Hematopoietic multipotent progenitor cell treated with erythropoietin and hydrocortisone succinate and interleukin-3 and kit ligand, for 17 days (in vitro differentiated cells): Measurements from ENCODE around the gene ARHGAP24.
"Not testable (repeated sequence)": the region's sequence is repeated elsewhere in the genome, so short reads cannot be mapped to it uniquely, and the experiment has no call there.

Experiments
- DNase-seq: peaks from one replicate; pipeline ENCODE4 v3.0.0-alpha.2; 2015; ENCODE audit warnings: low spot score

Gene ARHGAP24

GRCh38 chr4:85482010-85482738 is 7.2 kb downstream of the ARHGAP24 start:
- no peak for DNase-seq

GRCh38 chr4:85486425-85487086 is 11.6 kb downstream of the ARHGAP24 start:
- DNase-seq: no peak

GRCh38 chr4:85488416-85488815 is 13.5 kb downstream of the ARHGAP24 start:
- DNase-seq: no peak

DNA sequence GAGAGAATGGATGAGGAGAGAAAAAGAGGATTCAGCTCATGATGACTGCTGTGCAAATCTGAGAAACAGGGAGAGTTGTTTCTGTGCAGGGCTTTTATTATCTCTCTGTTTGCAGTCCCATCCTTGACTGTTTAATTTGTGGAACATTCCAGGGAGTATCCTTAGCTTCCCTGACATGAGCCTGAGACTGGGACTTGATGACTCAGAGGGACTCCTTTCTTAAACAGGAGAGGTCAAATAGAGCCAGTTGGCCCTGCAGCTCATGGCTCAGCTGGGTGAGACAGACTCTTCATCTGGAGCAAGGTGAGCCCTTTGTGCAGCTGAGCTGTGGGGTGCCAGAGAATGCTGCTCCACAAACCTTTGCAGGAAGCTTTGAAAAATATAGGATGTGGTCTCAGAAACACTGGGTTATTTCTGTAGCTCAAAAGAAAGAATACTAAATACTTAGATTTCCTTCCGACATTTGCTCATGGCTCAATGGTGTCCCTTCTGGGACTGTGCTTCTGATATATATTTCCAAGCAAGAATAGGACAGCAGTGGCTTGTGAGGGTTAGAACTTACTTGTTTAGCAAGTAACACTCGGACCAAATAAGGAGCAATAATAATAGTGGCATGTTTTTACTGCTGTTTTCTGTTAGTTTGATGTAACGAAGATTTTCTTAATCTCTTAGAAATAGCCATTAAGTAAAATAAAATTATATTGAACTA is 14.5 kb downstream of the ARHGAP24 start:
- DNase-seq: no peak

GRCh38 chr4:85491527-85491926 is 16.6 kb downstream of the ARHGAP24 start:
- DNase-seq: no peak

- no peak for DNase-seq
These were observed 17.4 kb downstream of the ARHGAP24 start for GRCh38 chr4:85492336-85492735.

- DNase-seq: no peak
These were observed 20.7 kb downstream of the ARHGAP24 start for GRCh38 chr4:85495621-85496020.

GRCh38 chr4:85496126-85496849 is 21.3 kb downstream of the ARHGAP24 start:
- DNase-seq: no peak

DNA sequence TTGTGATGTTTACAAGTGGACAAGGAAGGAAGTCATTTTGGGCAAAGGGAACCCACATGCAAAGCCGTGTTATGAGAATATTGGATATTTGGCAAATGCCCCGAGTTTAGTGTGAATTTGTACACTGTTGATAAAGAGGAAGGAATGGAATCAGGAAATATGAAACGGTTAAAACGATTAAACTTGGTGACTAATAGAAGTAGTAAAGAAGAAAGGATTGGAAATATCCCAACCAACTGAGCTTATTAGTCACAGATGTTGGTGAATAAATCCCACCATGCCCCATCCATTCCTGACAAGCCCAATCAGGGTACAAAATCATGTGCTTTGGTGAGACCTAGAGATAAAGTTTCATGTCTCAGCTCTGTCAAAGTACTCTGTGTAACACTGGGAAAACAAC is 22.0 kb downstream of the ARHGAP24 start:
- no peak for DNase-seq

DNA sequence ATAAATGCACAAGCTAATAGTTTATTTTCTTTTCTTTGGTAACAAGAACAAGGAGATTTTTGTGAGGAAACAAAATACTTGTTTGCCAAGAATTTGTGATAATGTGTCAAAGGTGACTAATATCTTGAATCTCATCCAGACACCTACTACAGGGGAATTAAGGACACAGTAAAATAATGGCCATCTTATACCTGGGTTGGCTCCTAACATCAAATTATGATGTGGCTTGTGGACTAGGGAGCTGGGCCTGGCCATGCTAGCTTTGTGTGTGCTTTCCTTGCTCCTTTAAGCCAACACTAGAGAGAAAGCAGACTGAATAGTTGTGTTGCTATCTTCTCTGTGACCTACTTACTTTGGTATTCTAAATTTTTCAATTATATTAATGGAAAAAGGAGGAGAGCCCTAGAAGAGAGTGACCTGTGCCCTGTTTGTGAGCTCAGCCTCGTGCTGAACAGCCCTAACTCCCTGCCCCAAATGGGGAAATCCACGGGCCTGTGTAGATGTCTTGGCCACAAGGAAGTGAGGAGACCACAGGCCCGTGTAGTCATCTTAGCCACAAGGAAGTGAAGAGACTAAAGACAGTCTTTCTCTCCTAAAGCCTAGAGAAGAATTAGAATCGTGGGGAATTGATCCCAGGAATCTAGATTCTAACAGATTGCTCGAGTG is 23.3 kb downstream of the ARHGAP24 start:
- no peak for DNase-seq

GRCh38 chr4:85499573-85499972 is 24.6 kb downstream of the ARHGAP24 start:
- no peak for DNase-seq

GRCh38 chr4:85500110-85500867 is 25.3 kb downstream of the ARHGAP24 start:
- DNase-seq: no peak

DNA sequence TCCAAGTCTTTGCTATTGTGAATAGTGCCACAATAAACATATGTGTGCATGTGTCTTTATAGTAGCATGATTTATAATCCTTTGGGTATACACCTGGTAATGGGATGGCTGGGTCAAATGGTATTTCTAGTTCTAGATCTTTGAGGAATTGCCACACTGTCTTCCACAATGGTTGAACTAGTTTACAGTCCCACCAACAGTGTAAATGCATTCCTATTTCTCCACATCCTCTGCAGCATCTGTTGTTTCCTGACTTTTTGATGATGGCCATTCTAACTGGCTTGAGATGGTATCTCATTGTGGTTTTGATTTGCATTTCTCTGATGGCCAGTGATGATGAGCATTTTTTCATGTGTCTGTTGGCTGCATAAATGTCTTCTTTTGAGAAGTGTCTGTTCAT is 26.2 kb downstream of the ARHGAP24 start:
- DNase-seq: not testable (repeated sequence)

GRCh38 chr4:85508654-85509053 is 33.7 kb downstream of the ARHGAP24 start:
- DNase-seq: no peak

DNA sequence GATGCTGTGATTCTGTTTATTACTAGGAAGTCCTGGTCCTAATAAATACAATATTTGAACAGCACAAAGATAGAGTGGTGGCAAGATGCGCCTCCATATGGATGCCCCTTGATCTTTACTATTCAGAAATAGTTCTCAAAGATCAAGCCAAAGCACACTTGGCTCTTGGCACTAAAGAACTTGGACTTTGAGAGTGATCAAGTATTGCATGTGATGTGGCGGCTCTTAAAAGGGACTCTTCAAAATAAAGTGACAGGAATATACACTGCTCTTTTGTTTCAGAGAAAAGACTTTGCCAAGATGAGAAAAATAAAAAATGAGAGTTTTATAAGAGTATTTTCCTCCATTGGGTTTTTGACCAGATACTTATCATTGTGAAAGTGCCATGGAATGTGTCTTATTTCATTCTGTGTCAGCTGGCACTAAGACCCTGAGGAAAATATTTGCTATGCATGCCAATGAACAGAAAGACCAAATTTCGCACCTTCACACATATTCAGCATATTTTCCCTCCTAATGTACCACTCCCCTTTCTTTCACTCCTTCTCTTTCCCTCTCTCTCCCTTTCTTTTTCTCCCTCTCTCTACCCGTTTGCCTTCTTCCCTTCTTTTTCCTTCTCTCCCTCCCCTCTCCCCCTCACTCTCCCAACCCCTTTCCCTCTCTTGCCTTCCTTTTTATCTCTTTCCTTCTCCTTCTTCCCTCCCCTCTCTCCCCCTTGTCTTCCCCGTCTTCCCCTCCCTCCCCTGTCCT is 35.1 kb downstream of the ARHGAP24 start:
- DNase-seq: no peak

- DNase-seq: no peak
These were observed 35.7 kb downstream of the ARHGAP24 start for GRCh38 chr4:85510632-85510984.

- DNase-seq: no peak
These were observed 37.7 kb downstream of the ARHGAP24 start for GRCh38 chr4:85512446-85513205.

GRCh38 chr4:85514117-85514516 is 39.2 kb downstream of the ARHGAP24 start:
- no peak for DNase-seq

GRCh38 chr4:85514783-85515182 is 39.8 kb downstream of the ARHGAP24 start:
- no peak for DNase-seq

DNA sequence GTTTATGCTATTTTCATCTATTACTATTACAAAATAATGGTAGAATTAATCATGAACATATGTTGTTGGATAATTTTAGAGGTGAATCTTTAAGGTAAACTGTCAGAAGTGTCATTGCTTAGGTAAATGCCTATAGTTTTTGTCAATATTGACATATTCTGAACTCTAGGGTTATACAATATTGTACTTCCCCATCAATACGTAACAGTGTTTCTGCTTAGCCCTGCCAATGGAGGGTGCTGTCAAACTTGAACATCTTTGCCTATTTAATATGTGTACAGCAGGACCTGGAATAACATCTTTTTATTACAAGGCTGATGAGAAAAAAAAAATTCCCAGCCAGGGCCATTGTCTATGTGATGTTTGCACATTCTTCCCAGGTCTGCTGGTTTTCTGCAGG is 40.8 kb downstream of the ARHGAP24 start:
- no peak for DNase-seq
